Activated CD4-positive, CD25-positive, alpha-beta regulatory T cell treated with anti-CD3 and anti-CD28 coated beads, Interleukin-2, amount 50 U/mL, for 16 hours (primary cell): ENCODE measurements around the gene POGLUT3.

ENCODE experiments used
- DNase-seq: peaks from one replicate; pipeline ENCODE4 v3.0.0-alpha.2; 2020; ENCODE audit warnings: low read depth, low spot score

Gene POGLUT3, protein sequence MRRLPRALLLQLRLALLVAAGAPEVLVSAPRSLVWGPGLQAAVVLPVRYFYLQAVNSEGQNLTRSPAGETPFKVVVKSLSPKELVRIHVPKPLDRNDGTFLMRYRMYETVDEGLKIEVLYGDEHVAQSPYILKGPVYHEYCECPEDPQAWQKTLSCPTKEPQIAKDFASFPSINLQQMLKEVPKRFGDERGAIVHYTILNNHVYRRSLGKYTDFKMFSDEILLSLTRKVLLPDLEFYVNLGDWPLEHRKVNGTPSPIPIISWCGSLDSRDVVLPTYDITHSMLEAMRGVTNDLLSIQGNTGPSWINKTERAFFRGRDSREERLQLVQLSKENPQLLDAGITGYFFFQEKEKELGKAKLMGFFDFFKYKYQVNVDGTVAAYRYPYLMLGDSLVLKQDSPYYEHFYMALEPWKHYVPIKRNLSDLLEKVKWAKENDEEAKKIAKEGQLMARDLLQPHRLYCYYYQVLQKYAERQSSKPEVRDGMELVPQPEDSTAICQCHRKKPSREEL

GRCh38 chr11:108498046-108498815, at the start of gene POGLUT3:
POGLUT3 (minus strand) TSS chr11:108498384; CDS start chr11:108498366, 18 bp downstream.
- peak; percentile 4 for DNase-seq

DNA sequence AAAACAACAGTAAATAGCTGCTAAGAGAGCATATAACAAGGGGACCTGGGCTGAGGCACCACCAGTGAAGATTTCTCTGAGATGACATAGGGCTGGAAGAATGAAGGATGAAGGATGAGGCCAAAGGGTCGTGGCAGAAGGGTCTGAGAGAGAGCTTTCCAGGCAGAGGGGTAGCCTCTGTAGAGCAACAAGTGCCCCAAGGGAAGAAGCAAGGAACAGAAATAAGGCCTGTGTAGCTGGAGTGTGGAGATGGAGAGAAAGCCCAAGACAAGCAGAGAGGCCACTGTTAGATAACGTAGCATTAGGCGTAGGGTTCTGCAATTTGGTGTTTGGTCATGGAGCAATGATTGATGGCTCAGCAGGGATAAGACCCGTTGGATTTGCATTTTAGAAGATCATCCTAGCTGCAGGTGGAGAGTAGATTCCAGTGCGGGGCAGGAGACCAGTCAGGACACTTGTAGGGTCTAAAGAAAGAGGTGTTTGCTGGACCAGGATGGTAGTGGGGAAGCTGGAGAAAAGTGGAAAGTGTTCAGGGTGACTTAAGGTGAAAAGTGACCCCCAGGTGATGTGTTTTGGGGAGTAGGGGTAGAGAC, 47.8 kb upstream of the POGLUT3 start:
- DNase-seq, result no peak

- DNase-seq, result no peak
Measured at GRCh38 chr11:108543316-108543964, 45.3 kb upstream of the POGLUT3 start.

- DNase-seq, result no peak
Measured at GRCh38 chr11:108541531-108541930, 43.3 kb upstream of the POGLUT3 start.

DNA sequence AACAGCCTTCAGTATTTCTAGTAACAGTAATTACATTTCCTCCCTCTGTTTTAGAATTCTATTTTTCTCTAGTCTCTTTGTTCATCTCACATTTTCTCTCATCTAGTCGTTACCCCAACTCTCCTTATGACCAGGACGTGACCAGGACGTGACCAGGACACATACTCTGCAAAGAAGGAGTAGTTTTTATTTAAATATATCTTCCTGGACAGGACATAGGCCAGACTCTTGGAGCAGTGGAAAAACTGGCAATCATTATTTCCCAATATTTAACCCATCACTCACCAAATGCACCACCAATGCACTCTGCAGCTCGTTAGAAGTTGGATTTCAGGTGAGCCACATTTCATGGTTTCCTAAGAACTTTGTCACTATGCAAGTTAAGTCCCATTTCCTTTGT, 40.3 kb upstream of the POGLUT3 start:
- DNase-seq, result no peak

DNA sequence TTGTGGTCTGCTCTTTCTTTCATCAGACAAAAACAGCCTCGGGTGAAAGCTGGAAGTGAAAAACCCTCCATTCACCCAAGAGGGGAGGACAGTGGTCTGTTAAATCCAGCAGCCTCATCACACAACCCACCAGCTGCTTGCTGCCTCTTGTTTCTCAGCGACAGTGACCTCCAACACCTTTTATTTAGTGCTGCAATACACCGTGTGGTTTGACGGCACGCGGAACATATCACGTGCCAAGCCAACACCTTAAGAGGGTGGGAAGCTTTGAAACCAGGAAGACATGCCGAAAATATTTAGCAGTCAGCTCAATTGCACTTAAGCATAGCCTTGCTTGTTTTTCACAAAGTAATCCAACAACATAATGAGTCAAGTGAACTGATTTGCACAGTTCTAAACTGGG, 39.8 kb upstream of the POGLUT3 start:
- DNase-seq, result no peak

DNA sequence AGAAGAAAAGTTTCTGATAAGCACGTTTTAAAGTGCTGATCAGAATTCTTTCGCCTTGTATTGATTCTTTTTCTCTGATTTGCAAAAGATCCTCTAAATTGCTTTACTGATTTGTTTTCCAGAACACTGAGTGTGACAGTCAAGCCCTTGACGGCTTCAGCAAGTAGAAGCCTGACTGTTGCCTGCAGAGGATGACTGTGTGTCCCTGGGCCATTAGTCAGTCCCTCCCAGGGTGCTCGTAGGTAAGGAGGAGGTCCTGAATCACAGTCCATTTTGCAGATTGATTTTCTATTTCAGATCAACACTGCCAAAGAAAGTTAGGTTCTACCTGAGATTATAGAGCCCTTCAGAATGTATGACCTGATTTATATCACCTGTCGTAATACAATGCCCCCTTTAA, 38.6 kb upstream of the POGLUT3 start:
- no peak for DNase-seq

GRCh38 chr11:108535384-108535955, 37.3 kb upstream of the POGLUT3 start:
- DNase-seq, result no peak

GRCh38 chr11:108534274-108534882, 36.2 kb upstream of the POGLUT3 start:
- DNase-seq, result no peak

GRCh38 chr11:108530426-108530825, 32.2 kb upstream of the POGLUT3 start:
- DNase-seq, result no peak

DNA sequence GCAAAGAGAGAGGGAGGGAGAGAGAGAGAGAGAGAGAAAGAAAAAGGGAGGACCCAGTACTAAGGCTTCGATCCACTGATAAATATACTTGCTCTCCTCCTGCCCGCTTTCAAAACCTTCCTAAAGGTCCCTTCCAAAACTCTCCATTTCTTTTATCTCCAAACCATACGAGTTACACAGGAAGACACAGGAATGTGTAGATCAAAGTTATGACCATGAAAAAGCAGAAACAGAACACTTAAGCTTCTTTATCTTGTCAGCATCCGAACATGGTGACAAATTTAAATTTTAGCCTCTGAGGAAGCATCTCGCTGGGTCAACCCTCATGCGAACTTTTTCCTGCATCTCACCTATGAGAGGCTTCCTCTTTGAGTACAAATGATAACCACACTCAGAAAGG, 29.2 kb upstream of the POGLUT3 start:
- no peak for DNase-seq

DNA sequence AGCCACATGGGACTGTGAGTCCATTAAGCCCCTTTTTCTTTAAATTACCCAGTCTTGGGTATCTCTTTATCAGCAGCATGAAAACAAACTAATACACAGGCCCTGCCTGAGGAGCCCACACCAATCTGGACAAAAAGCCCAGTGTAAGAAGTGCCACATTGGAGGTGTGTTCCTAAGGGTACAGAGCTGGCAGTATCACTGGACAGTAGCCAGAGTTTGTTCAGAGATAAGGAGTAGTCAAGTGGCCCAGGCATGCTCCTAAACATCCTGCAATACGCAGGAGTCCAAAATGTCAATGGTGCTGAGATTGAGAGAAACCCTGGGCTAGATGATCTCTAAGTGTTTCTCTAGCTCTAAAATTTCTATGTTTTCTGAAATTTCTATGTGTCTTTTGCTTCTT, 27.0 kb upstream of the POGLUT3 start:
- DNase-seq, result no peak

DNA sequence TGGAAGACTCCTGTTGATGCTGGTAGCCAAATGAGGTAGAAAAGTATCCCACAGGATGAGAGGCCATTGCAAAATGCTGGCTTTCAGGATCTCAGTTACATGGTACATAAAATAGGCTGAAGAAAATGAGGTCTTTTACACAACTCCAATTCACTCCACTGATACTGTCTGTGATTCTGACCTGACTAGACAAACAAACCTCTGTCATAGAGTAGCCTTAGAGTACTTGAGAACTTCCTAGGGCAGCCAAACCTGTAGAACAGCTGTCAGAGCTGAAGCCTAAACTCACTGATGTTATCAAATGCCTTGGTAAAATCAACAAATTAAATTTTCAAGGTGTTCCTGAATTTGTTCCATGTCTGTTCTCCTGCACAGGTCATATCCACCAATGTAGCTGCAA, 26.2 kb upstream of the POGLUT3 start:
- no peak for DNase-seq

DNA sequence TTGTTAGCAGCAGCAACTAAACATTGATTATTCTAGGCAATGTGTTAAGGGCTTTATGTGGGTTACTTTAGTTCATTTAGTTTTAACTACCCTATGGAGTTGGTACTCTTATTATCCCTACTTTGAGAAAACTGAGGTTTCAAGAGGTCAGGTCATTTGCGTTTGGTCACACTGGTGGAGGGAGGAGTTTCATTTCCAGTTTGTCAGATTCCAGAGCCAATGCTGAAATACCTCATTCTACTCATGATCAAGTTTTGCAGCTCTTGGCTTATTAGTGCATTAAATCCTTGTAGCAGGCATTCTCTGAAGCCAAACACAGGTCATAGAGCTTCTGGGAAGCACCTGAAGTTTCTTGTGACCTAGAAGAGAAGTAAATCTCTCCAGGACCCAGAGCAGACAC, 24.1 kb upstream of the POGLUT3 start:
- DNase-seq, result no peak

- no peak for DNase-seq
Measured at GRCh38 chr11:108518581-108518980, 20.4 kb upstream of the POGLUT3 start.

DNA sequence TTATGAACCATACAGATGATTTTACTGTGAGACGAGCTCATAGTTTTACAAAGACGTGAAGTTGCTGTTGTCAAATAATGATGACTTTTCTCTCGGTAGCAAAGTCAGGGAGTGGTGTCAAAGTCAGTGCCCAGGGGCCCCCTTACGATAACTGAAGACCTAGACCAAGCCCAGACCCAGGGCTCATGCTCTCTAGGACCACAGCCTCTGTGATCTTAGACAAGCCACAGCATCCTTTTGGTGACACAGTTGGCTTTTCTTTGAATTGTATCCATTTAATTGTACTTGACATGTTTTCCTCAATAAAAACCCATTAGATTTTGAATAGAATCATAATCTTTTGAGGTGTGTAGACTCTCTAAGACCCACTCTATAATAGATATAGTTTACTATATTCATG, 17.9 kb upstream of the POGLUT3 start:
- DNase-seq, result no peak

DNA sequence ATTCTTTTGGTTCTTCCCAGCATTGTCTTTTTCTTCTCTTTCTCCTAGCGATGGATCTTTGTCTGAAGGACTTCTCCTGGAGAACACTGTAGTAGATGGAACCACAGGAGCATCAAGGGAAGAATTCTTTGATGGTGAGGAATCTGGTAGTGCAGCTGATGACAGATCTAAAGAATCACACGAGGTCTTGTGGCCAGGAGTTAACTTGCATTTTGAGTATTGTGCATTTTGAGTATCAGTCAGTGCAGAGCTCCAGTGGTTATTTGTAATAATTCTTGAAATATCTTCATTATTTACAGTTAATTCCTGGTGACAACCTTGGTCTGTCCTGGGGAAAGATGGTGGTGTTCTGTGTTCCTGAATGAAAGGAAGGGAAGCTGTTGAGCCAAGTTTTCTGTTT, 14.5 kb upstream of the POGLUT3 start:
- no peak for DNase-seq

DNA sequence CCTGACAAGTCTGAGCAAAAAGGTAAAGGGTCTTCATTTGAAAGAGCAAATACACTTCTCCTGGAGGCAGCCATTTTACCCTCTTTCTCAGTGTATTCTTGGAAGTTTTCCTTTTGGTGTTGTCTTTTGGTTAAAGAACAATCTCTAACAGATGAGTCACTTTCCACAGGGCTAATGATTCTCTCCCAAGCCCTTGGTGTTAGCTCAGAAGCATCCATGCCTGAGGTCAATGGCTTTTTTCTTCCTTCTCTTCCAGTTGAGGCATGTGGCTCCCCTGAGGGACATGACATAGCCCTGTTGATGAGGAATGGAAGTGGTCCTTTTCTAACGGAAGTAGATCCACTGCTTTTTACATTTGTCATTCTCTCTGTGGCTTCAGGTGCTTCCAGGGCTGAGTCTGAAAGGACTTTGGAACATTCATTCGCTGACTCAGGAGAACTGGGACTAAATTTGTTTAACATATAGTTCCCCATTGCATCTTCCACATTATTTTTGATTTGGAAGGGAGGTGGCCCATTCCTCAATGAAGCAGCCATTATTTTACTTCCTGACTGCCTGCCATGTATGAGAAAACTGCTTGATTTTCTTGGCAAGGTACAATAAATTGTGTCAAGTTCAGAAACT, 13.8 kb upstream of the POGLUT3 start:
- DNase-seq, result no peak

GRCh38 chr11:108508653-108509593, 10.7 kb upstream of the POGLUT3 start:
- DNase-seq, result no peak

GRCh38 chr11:108501396-108501795, 3.2 kb upstream of the POGLUT3 start:
- no peak for DNase-seq
